HepG2 (cell line): ENCODE results near the gene ATPAF1. TPM values are rescaled to one million over a fixed set of nuclear protein-coding genes. Genes with fewer than 3 reads are reported as not detected.

Source experiments
- ATAC-seq: fragments of 200-7000 bp; cut with Tn5 transposase; 3 replicates; pipeline ENCODE4 v1.9.1; 2020; ENCODE audit warnings: mild to moderate bottlenecking, moderate library complexity
- BruUV-seq: library from RNA; stranded (reverse); fragments of 400-500 nt; replicated peaks from 2 replicates; lab custom pipeline; 2021; lab: Mats Ljungman, UMichigan
- CTCF ChIA-PET: fragments of 300-600 bp; formaldehyde crosslinking; extraction: SDS; loops from one replicate; lab custom pipeline; 2021; ENCODE audit warnings: low total read pairs, inconsistent platforms, low intra/inter-chr PET ratio; lab: Yijun Ruan, JAX
- POLR2A ChIA-PET: fragments of 350-600 bp; sonication (Branson Sonifier 250); formaldehyde crosslinking; loops from one replicate; lab custom pipeline; 2020; ENCODE audit warnings: antibody characterized with exemption, inconsistent platforms; lab: Yijun Ruan, JAX
- DNase-seq: peaks from one replicate; pipeline ENCODE4 v3.0.0-alpha.2; 2015; ENCODE audit warnings: low spot score
- FAIRE-seq: peaks from 3 replicates; lab custom pipeline; 2011; peaks lifted over from hg19 to GRCh38; lab: Jason Lieb, UNC
- H2AFZ ChIP-seq: one replicate; pipeline ENCODE4 v1.6.1; 2011; ENCODE audit warnings: low read length, inconsistent platforms
- H3K27ac ChIP-seq: fragments of 300-600 bp; 3 replicates; pipeline ENCODE4 v1.8.0; 2011; ENCODE audit warnings: mixed run types, mild to moderate bottlenecking, mixed read lengths, low read length, inconsistent platforms; ENCODE audit not compliant: insufficient read depth; ENCODE audit errors: extremely low read length
- H3K27me3 ChIP-seq, 2 experiments: fragments of 200-600 bp in 1 of 2; 2 replicates in 1 of 2; 3 replicates in 1 of 2; pipeline versions ENCODE4 v1.6.0 to v1.8.0; 2011; ENCODE audit warnings: low read length in 2 of 2, mild to moderate bottlenecking in 2 of 2, moderate library complexity in 2 of 2, inconsistent platforms in 1 of 2; ENCODE audit not compliant: insufficient read depth in 2 of 2, control insufficient read depth in 1 of 2
- H3K36me3 ChIP-seq, 2 experiments: fragments of 200-600 bp in 1 of 2; replicated peaks in 1 of 2; 2 replicates in 1 of 2; 3 replicates in 1 of 2; pipeline versions ENCODE4 v1.5.1 to v1.8.0; 2011; ENCODE audit warnings: low read length in 2 of 2, inconsistent platforms in 1 of 2; ENCODE audit not compliant: insufficient read depth in 2 of 2, control insufficient read depth in 1 of 2
- H3K4me1 ChIP-seq: 2 replicates; pipeline ENCODE4 v1.5.1; 2012; ENCODE audit warnings: low read length, inconsistent platforms; ENCODE audit not compliant: insufficient read depth
- H3K4me2 ChIP-seq: 2 replicates; pipeline ENCODE4 v1.6.0; 2011; ENCODE audit warnings: low read depth, low read length, inconsistent platforms
- H3K4me3 ChIP-seq, 3 experiments: fragments of 200-600 bp in 1 of 3; sonication (generic), shearing (Covaris generic) in 1 of 3; replicated peaks in 1 of 3; 2 replicates each; pipeline ENCODE4 v1.5.1; 2011 to 2016; ENCODE audit warnings: low read length in 3 of 3, inconsistent platforms in 2 of 3, low read depth in 2 of 3, mild to moderate bottlenecking in 2 of 3, control low read depth in 1 of 3, mixed read lengths in 1 of 3; ENCODE audit not compliant: insufficient read depth in 1 of 3
- H3K79me2 ChIP-seq: one replicate; pipeline ENCODE4 v1.6.1; 2011; ENCODE audit warnings: low read length, inconsistent platforms; ENCODE audit not compliant: insufficient read depth
- H3K9ac ChIP-seq: 2 replicates; pipeline ENCODE4 v1.6.0; 2011; ENCODE audit warnings: mild to moderate bottlenecking, low read depth, low read length, inconsistent platforms; ENCODE audit not compliant: insufficient read depth
- H3K9me3 ChIP-seq: 2 replicates; pipeline ENCODE4 v1.5.1; 2012; ENCODE audit warnings: mild to moderate bottlenecking, low read length
- H4K20me1 ChIP-seq: 2 replicates; pipeline ENCODE4 v1.6.0; 2011; ENCODE audit warnings: inconsistent platforms, mild to moderate bottlenecking, low read length, moderate library complexity; ENCODE audit not compliant: insufficient read depth
- CCDC6 ChIP-seq: sonication (generic); formaldehyde crosslinking; IDR thresholded peaks from 2 replicates; pipeline ENCODE4 v1.8.1; 2022; ENCODE audit warnings: mild to moderate bottlenecking, missing genetic modification reagents, moderate library complexity
- E2F1 ChIP-seq: sonication (generic); formaldehyde crosslinking; IDR thresholded peaks from 2 replicates; pipeline ENCODE4 v1.5.0; 2020; ENCODE audit warnings: missing genetic modification reagents
- FOXC1 ChIP-seq: sonication (generic); formaldehyde crosslinking; IDR thresholded peaks from 2 replicates; pipeline ENCODE4 v1.8.0; 2022; ENCODE audit warnings: mild to moderate bottlenecking, missing genetic modification reagents, borderline replicate concordance
- GATAD1 ChIP-seq: IDR thresholded peaks from 2 replicates; pipeline ENCODE4 v1.6.1; 2016; ENCODE audit warnings: missing genetic modification reagents, missing compliant biosample characterization
- HCFC1 ChIP-seq: fragments of 150-350 bp; IDR thresholded peaks from 2 replicates; pipeline ENCODE4 v1.6.1; 2014; ENCODE audit warnings: low read depth, low read length
- HOXA3 ChIP-seq: sonication (generic); formaldehyde crosslinking; IDR thresholded peaks from 2 replicates; pipeline ENCODE4 v1.5.0; 2020; ENCODE audit warnings: missing genetic modification reagents
- JDP2 ChIP-seq: sonication (generic); formaldehyde crosslinking; IDR thresholded peaks from 2 replicates; pipeline ENCODE4 v1.8.1; 2022; ENCODE audit warnings: missing genetic modification reagents, borderline replicate concordance
- JUND ChIP-seq: sonication (generic); formaldehyde crosslinking; IDR thresholded peaks from 2 replicates; pipeline ENCODE4 v1.8.0; 2022; ENCODE audit warnings: mild to moderate bottlenecking, missing genetic modification reagents
- KLF16 ChIP-seq, 2 experiments: sonication (generic) in 1 of 2; formaldehyde crosslinking in 1 of 2; IDR thresholded peaks; 2 replicates each; pipeline versions ENCODE4 v1.6.1 to v1.8.0; 2016 to 2023; ENCODE audit warnings: missing genetic modification reagents in 2 of 2, missing compliant biosample characterization in 1 of 2
- ZBTB14 ChIP-seq: sonication (generic); formaldehyde crosslinking; IDR thresholded peaks from 2 replicates; pipeline ENCODE4 v1.4.0; 2020; ENCODE audit warnings: missing genetic modification reagents
- ZBTB26 ChIP-seq: IDR thresholded peaks from 2 replicates; pipeline ENCODE4 v1.6.1; 2016; ENCODE audit warnings: missing compliant biosample characterization, missing genetic modification reagents, borderline replicate concordance
- ZFP37 ChIP-seq: sonication (generic); formaldehyde crosslinking; IDR thresholded peaks from 2 replicates; pipeline ENCODE4 v1.4.0; 2020; ENCODE audit warnings: missing genetic modification reagents, borderline replicate concordance
- ZMYM3 ChIP-seq: sonication (generic); formaldehyde crosslinking; IDR thresholded peaks from 2 replicates; pipeline ENCODE4 v1.5.1; 2020; ENCODE audit warnings: mild to moderate bottlenecking, missing genetic modification reagents
- ZNF572 ChIP-seq: sonication (generic); formaldehyde crosslinking; IDR thresholded peaks from 2 replicates; pipeline ENCODE4 v1.5.1; 2020; ENCODE audit warnings: mild to moderate bottlenecking, missing genetic modification reagents
- ZNF580 ChIP-seq: IDR thresholded peaks from 2 replicates; pipeline ENCODE4 v1.6.1; 2016; ENCODE audit warnings: low read depth, borderline replicate concordance
- WGBS: methylation state at CpG from one replicate; pipeline ENCODE4 v1.1.6; 2017; ENCODE audit warnings: low lambda C conversion rate; 5-methylcytosine and 5-hydroxymethylcytosine counted together
- in situ Hi-C: cut with HindIII; loops from 2 replicates; pipeline ENCODE4 v1.10.0; 2017; ENCODE audit warnings: low pct_unique_long_range_greater_than_20kb; ENCODE audit not compliant: extremely low pct_ligation_motif_present
- intact Hi-C: fragments of 100-400 bp; cut with micrococcal nuclease; formaldehyde crosslinking; loops from one replicate; pipeline ENCODE4 v1.10.0; 2022; ENCODE audit not compliant: unreplicated experiment
- polyA plus RNA-seq, 8 experiments: library from polyadenylated mRNA; depleted of rRNA in 3 of 8; stranded (reverse) in 7 of 8; unstranded in 1 of 8; fragments of >200 nt; fragmentation: Illumina TruSeq in 4 of 8; extraction: Trizol in 4 of 8; gene quantifications; 2 replicates each; pipeline versions ENCODE4 v1.2.1 to v1.2.3, GENCODE V29; 2011 to 2016; ENCODE audit warnings: low read depth in 4 of 8, missing spikeins in 1 of 8, mixed read lengths in 1 of 8; ENCODE audit not compliant: insufficient read depth in 1 of 8
- total RNA-seq, 5 experiments: library from RNA; depleted of rRNA; stranded (reverse); fragments of >200 nt; fragmentation: Illumina TruSeq; extraction: Trizol; gene quantifications; 2 replicates each; pipeline ENCODE4 v1.2.3, GENCODE V29; 2016; ENCODE audit warnings: low read depth in 1 of 5

ATPAF1 gene
- total and polyA plus RNA-seq, 2 of the 13 experiments (the other 11 are each of a cell fraction or from before 2014, with no cell fraction given): 66.6 to 76.7 TPM

- H3K36me3 ChIP-seq: peaks cover 7 to 46% of the 10 kb centered on the region in 2 experiments; a peak in 4 of 5 replicates
- TF ChIP-seq ZBTB26 (CRISPR knock-in tag): no peak
- TF ChIP-seq ZNF580 (CRISPR knock-in tag): no peak
- TF ChIP-seq GATAD1 (CRISPR knock-in tag): no peak
- TF ChIP-seq, all 625 proteins: peak for 0
- no peaks in the 10 kb centered on the region for H3K4me1 ChIP-seq
- in situ Hi-C loops (no loop called here), intact Hi-C loops (no loop called here)
- 98% methylated on average over 5 of the region's 5 CpGs for WGBS
- CTCF ChIA-PET: no interaction called here
- FAIRE-seq (no peak), ATAC-seq (no peak), DNase-seq (no peak)
- H4K20me1 ChIP-seq: no peaks in the 10 kb centered on the region
- no peak overlapping the region for H3K4me3 ChIP-seq
- no peak overlapping the region for H3K9ac ChIP-seq
- BruUV-seq: no TSS peak
- H3K4me2 ChIP-seq: no peak overlapping the region
- no peak overlapping the region for H2AFZ ChIP-seq
- no peaks in the 10 kb centered on the region for H3K79me2 ChIP-seq
- no peak overlapping the region for H3K27ac ChIP-seq
- POLR2A ChIA-PET: no interaction called here
- no peaks in the 10 kb centered on the region for H3K27me3 ChIP-seq
- H3K9me3 ChIP-seq: no peaks in the 10 kb centered on the region
These were observed 74.1 kb downstream of the ATPAF1 start for GRCh38 chr1:46594063-46594462.

GRCh38 chr1:46592823-46593222 is 75.3 kb downstream of the ATPAF1 start:
- H3K9me3 ChIP-seq: no peaks in the 10 kb centered on the region
- no peak for DNase-seq
- no peak overlapping the region for H3K4me3 ChIP-seq
- H3K9ac ChIP-seq: no peak overlapping the region
- ChIA-PET POLR2A (no interaction called here), CTCF (no interaction called here)
- BruUV-seq: no TSS peak
- 97% methylated on average over 4 of the region's 4 CpGs for WGBS
- peaks cover 7 to 51% of the 10 kb centered on the region in 2 experiments; a peak in 4 of 5 replicates for H3K36me3 ChIP-seq
- no peak overlapping the region for H3K27ac ChIP-seq
- H3K79me2 ChIP-seq: no peaks in the 10 kb centered on the region
- H3K4me2 ChIP-seq: no peak overlapping the region
- H3K4me1 ChIP-seq: no peaks in the 10 kb centered on the region
- no peaks in the 10 kb centered on the region for H3K27me3 ChIP-seq
- intact Hi-C loops (no loop called here), in situ Hi-C loops (no loop called here)
- no peak for FAIRE-seq
- no peak overlapping the region for H2AFZ ChIP-seq
- no peak for ATAC-seq
- no peaks in the 10 kb centered on the region for H4K20me1 ChIP-seq
- TF ChIP-seq ZFP37 (CRISPR knock-in tag): no peak
- no peak for TF ChIP-seq HCFC1
- TF ChIP-seq CCDC6: no peak
- TF ChIP-seq HOXA3 (CRISPR knock-in tag): no peak
- TF ChIP-seq KLF16 (CRISPR knock-in tag; IDR thresholded peaks at IDR 0.05): no peak
- no peak for TF ChIP-seq ZMYM3
- no peak for TF ChIP-seq ZNF580 (CRISPR knock-in tag)
- TF ChIP-seq JUND (CRISPR knock-in tag): no peak
- no peak for TF ChIP-seq E2F1 (CRISPR knock-in tag)
- no peak for TF ChIP-seq FOXC1
- no peak for TF ChIP-seq ZNF572
- TF ChIP-seq JDP2 (CRISPR knock-in tag): no peak
- no peak for TF ChIP-seq ZBTB14 (CRISPR knock-in tag)
